HG02588 (cell line): ENCODE measurements around the gene FZR1.

Source experiments
- ATAC-seq: cut with Tn5 transposase; IDR thresholded peaks from one replicate; pipeline ENCODE4 v1.9.1; 2021; ENCODE audit warnings: mild to moderate bottlenecking, moderate library complexity; ENCODE audit not compliant: unreplicated experiment

Gene FZR1

GRCh38 chr19:3505598-3506383, at the start of gene FZR1:
FZR1 (plus strand) TSS chr19:3506311; CDS start chr19:3522990, 16,679 bp downstream.
- ATAC-seq = peak; percentile 82

GRCh38 chr19:3456925-3457527, 49.1 kb upstream of the FZR1 start:
- ATAC-seq = no peak

- no peak for ATAC-seq
Observed at GRCh38 chr19:3457528-3458228, 48.4 kb upstream of the FZR1 start.

GRCh38 chr19:3458229-3459088, 47.7 kb upstream of the FZR1 start:
- no peak for ATAC-seq

- ATAC-seq = no peak
Observed at GRCh38 chr19:3459089-3459881, 46.8 kb upstream of the FZR1 start.

GRCh38 chr19:3459965-3460582, 46.0 kb upstream of the FZR1 start:
- ATAC-seq = no peak

- ATAC-seq = no peak
Observed at GRCh38 chr19:3462991-3463713, 43.0 kb upstream of the FZR1 start.

- no peak for ATAC-seq
Observed at GRCh38 chr19:3463714-3464586, 42.2 kb upstream of the FZR1 start.

- no peak for ATAC-seq
Observed at GRCh38 chr19:3464587-3465235, 41.4 kb upstream of the FZR1 start.

- ATAC-seq = no peak
Observed at GRCh38 chr19:3465552-3465951, 40.6 kb upstream of the FZR1 start.

GRCh38 chr19:3466635-3467034, 39.5 kb upstream of the FZR1 start:
- no peak for ATAC-seq

- ATAC-seq = no peak
Observed at GRCh38 chr19:3467437-3468198, 38.5 kb upstream of the FZR1 start.

GRCh38 chr19:3468211-3468610, 37.9 kb upstream of the FZR1 start:
- no peak for ATAC-seq

- no peak for ATAC-seq
Observed at GRCh38 chr19:3469638-3470499, 36.2 kb upstream of the FZR1 start.

- ATAC-seq = no peak
Observed at GRCh38 chr19:3470500-3471128, 35.5 kb upstream of the FZR1 start.
